ENCODE data around the gene YIPF3. TPM values are rescaled to one million over a fixed set of nuclear protein-coding genes. Genes with fewer than 3 reads are reported as not detected.

The YIPF3 gene
- total RNA-seq, 4 donors from 2014 or later: 66.4 to 110 (median 82.8) TPM

DNA sequence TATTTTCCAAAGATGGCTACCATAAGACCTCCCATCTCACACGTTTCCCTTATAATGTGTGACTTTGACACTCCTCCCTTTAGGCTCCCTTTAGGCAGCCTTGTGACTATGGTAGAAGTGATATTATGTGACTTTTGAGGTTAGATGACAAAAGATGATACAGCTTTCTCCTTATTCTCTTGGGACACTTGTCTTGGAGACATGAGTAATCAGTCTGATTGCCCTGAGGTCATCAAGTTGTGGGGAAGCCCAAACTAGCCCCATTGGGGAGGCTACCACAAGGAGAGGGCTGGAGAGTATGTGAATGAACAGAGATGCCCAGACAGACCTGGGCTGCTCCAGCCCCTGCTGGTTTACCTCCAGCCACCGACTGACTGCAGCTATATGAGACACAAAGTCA, 50.8 kb downstream of the YIPF3 start:
- TF ChIP-seq EP300 (IDR thresholded peaks at IDR 0.05): no peak
- TF ChIP-seq POLR2AphosphoS5 (IDR thresholded peaks at IDR 0.05): no peak
- TF ChIP-seq CTCF (IDR thresholded peaks at IDR 0.05): no peak
- TF ChIP-seq POLR2A (IDR thresholded peaks at IDR 0.05): no peak
- H3K27ac ChIP-seq: no peak overlapping the region
- H3K27me3 ChIP-seq: peaks cover 84% of the 10 kb centered on the region
- no peaks in the 10 kb centered on the region for H3K4me1 ChIP-seq
- H3K9me3 ChIP-seq: no peaks in the 10 kb centered on the region
- WGBS, 2 donors (ENCODE audit: low coverage in 1 of 2): 56 to 63% methylated on average over 1 of the region's 2 CpGs
- ATAC-seq: no peak
- no peaks in the 10 kb centered on the region for H3K36me3 ChIP-seq
- no peak overlapping the region for H3K4me3 ChIP-seq

DNA sequence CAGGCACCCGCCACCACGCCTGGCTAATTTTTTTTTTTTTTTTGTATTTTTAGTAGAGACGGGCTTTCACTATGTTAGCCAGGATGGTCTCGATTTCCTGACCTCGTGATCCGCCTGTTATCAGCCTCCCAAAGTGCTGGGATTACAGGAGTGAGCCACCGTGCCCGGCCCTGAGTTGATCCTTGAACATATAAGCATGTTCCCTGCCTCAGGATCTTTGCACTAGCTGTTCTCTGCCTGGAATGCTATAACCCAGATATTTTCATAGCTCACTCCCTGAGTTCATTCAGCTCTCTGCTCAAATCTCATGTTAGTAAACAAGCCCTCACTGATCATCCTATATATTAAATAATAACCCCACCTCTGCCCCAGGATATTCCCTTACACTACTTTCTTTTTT, 52.4 kb downstream of the YIPF3 start:
- H3K27me3 ChIP-seq: peaks cover 85% of the 10 kb centered on the region
- 80% methylated on average over 8 of the region's 8 CpGs; no CpG with 5 or more reads in 1 of the 2 donors for WGBS, 2 donors (ENCODE audit: low coverage in 1 of 2)

DNA sequence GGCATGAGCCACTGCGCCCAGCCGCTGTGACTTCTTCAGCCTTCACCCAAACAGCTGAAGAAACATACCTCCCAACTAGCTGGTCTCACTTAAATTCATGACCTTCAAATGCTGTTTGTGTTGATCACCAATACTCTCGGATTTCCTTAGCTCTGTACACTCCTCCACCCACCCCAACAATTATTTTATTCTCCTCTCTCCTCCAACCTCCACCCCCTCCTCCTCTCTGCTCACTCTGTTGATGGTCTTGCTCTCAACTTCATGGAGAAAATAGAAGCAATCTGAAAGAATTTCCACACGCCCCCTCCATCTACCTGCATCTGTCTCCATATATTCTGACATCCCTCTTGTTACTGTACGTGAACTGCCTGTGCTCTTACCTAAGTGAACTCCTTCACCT, 54.8 kb downstream of the YIPF3 start:
- TF ChIP-seq POLR2AphosphoS5 (IDR thresholded peaks at IDR 0.05) (no peak), CTCF (IDR thresholded peaks at IDR 0.05) (no peak), EP300 (IDR thresholded peaks at IDR 0.05) (no peak), POLR2A (IDR thresholded peaks at IDR 0.05) (no peak)
- Histone ChIP-seq H3K27ac (no peak overlapping the region), H3K9me3 (no peaks in the 10 kb centered on the region), H3K4me3 (no peak overlapping the region), H3K36me3 (no peaks in the 10 kb centered on the region), H3K27me3 (peaks cover 93% of the 10 kb centered on the region), H3K4me1 (no peaks in the 10 kb centered on the region)
- no peak for ATAC-seq
- WGBS, 2 donors (ENCODE audit: low coverage in 1 of 2): 57 to 72% methylated on average over 5 of the region's 5 CpGs

More for the DNA sequence above, 52.4 kb downstream of the YIPF3 start:
- H3K27ac ChIP-seq: no peak overlapping the region
- no peak for ATAC-seq
- no peak overlapping the region for H3K4me3 ChIP-seq
- TF ChIP-seq EP300 (IDR thresholded peaks at IDR 0.05) (no peak), POLR2AphosphoS5 (IDR thresholded peaks at IDR 0.05) (no peak), POLR2A (IDR thresholded peaks at IDR 0.05) (no peak), CTCF (IDR thresholded peaks at IDR 0.05) (no peak)
- no peaks in the 10 kb centered on the region for H3K4me1 ChIP-seq
- no peaks in the 10 kb centered on the region for H3K36me3 ChIP-seq
- H3K9me3 ChIP-seq: no peaks in the 10 kb centered on the region

Small RNA genes within 50 kb of the gene (small RNA-seq; reads per million reads assigned to genes)
- gene RF00426 (0 reads per million in 4 donors), gene RNU6-1113P (0 to 0.09 (median 0) reads per million in 4 donors)

Other genes starting within 250 kb of the YIPF3 start
- gene SLC22A7, start 218.7 kb downstream of the YIPF3 start, total RNA-seq: not detected
- gene CRIP3, start 208.1 kb downstream of the YIPF3 start, total RNA-seq: not detected
- 10 to 100 TPM; 11.7 to 22.1 (median 18.4) TPM for gene ZNF318, start 147.3 kb downstream of the YIPF3 start, total RNA-seq
- 10 to 100 TPM in 3 of 4 donors, 1 to 10 TPM in 1; 7.1 to 19.4 (median 10.2) TPM for gene ABCC10, start 89.4 kb downstream of the YIPF3 start, total RNA-seq
- gene DLK2, start 61.4 kb downstream of the YIPF3 start, total RNA-seq: under 1 TPM in 1 of 4 donors, not detected in 3; 0.54 TPM
- 10 to 100 TPM; 20.1 to 36.0 (median 27.8) TPM for gene TJAP1, start 39.4 kb downstream of the YIPF3 start, total RNA-seq
- gene LRRC73, start 6.6 kb downstream of the YIPF3 start, total RNA-seq: under 1 TPM in 2 of 4 donors, not detected in 2; 0.16 to 0.31 TPM
- 10 to 100 TPM; 16.9 to 30.4 (median 24.7) TPM for gene POLR1C, start 163 bp upstream of the YIPF3 start, total RNA-seq
- gene XPO5, start 59.1 kb upstream of the YIPF3 start, total RNA-seq: 100 to 1,000 TPM in 1 of 4 donors, 10 to 100 TPM in 3; 12.9 to 123 (median 29.8) TPM
- 10 to 100 TPM in 1 of 4 donors, 1 to 10 TPM in 3; 4.8 to 10.6 (median 7.9) TPM for gene POLH, start 59.3 kb upstream of the YIPF3 start, total RNA-seq
- gene GTPBP2, start 112.3 kb upstream of the YIPF3 start, total RNA-seq: 10 to 100 TPM; 28.8 to 44.5 (median 31.4) TPM
- gene MAD2L1BP, start 118.9 kb upstream of the YIPF3 start, total RNA-seq: 10 to 100 TPM; 15.6 to 36.6 (median 23.0) TPM
- under 1 TPM in 1 of 4 donors, not detected in 3; 0.16 TPM for gene RSPH9, start 128.1 kb upstream of the YIPF3 start, total RNA-seq
- 10 to 100 TPM; 36.3 to 47.3 (median 38.6) TPM for gene MRPS18A, start 170.9 kb upstream of the YIPF3 start, total RNA-seq